SK-N-SH (cell line): ENCODE measurements around the gene VAV1.
A peak's percentile ranks its signal among the peaks of the same experiment; 100 is the strongest.

Experiments
- CTCF ChIP-seq: fragments of 200-600 bp; sonication (generic); IDR thresholded peaks from 2 replicates; pipeline ENCODE4 v1.6.1; 2017; ENCODE audit warnings: antibody characterized with exemption, mild to moderate bottlenecking, moderate library complexity
- EZH2phosphoT487 ChIP-seq: fragments of 200-600 bp; sonication (generic); IDR thresholded peaks from 2 replicates; pipeline ENCODE4 v1.6.1; 2017; ENCODE audit warnings: low read depth, mixed run types, mild to moderate bottlenecking, antibody characterized with exemption, moderate library complexity, borderline replicate concordance
- FOXJ3 ChIP-seq: sonication (generic); formaldehyde crosslinking; IDR thresholded peaks from 2 replicates; pipeline ENCODE4 v1.5.1; 2020; ENCODE audit warnings: mild to moderate bottlenecking, missing genetic modification reagents
- GABPA ChIP-seq: IDR thresholded peaks from 2 replicates; pipeline ENCODE4 v1.4.0; 2012; ENCODE audit warnings: low read depth, mild to moderate bottlenecking
- RAD21 ChIP-seq: IDR thresholded peaks from 2 replicates; pipeline ENCODE4 v1.6.1; 2012; ENCODE audit warnings: mild to moderate bottlenecking, low read length
- REST ChIP-seq: IDR thresholded peaks from 2 replicates; pipeline ENCODE4 v1.6.1; 2012; ENCODE audit warnings: mild to moderate bottlenecking, low read depth, low read length, moderate library complexity
- SMC3 ChIP-seq: IDR thresholded peaks from 2 replicates; pipeline ENCODE4 v1.6.1; 2012; ENCODE audit warnings: low read depth, low read length, improper control_type of control experiment
- TAF1 ChIP-seq: IDR thresholded peaks from 2 replicates; pipeline ENCODE4 v1.6.1; 2012; ENCODE audit warnings: low read depth, mild to moderate bottlenecking, low read length, moderate library complexity, borderline replicate concordance
- TEAD4 ChIP-seq: IDR thresholded peaks from 2 replicates; pipeline ENCODE4 v1.4.0; 2012; ENCODE audit warnings: mild to moderate bottlenecking, borderline replicate concordance; ENCODE audit not compliant: insufficient read depth
- USF1 ChIP-seq: IDR thresholded peaks from 2 replicates; pipeline ENCODE4 v1.4.0; 2012; ENCODE audit warnings: low read depth, borderline replicate concordance
- USF2 ChIP-seq: fragments of 150-350 bp; IDR thresholded peaks from 2 replicates; pipeline ENCODE4 v1.6.1; 2017; ENCODE audit warnings: antibody characterized with exemption, low read length, low read depth, borderline replicate concordance
- YY1 ChIP-seq: IDR thresholded peaks from 2 replicates; pipeline ENCODE4 v1.4.0; 2012; ENCODE audit warnings: low read depth, mild to moderate bottlenecking

- TF ChIP-seq CTCF: no peak
- TF ChIP-seq USF1: no peak
- TF ChIP-seq USF2: no peak
- TF ChIP-seq EZH2phosphoT487: no peak
- TF ChIP-seq RAD21: no peak
- TF ChIP-seq TAF1: no peak
- TF ChIP-seq TEAD4: no peak
- no peak for TF ChIP-seq SMC3
- TF ChIP-seq YY1: no peak
- TF ChIP-seq FOXJ3: no peak
- no peak for TF ChIP-seq REST
- peak; percentile 55; the same call in 1 of the 2 replicates for TF ChIP-seq GABPA
Observed at GRCh38 chr19:6801485-6802086, 29.1 kb downstream of the VAV1 start.
